Activated T-helper 17 cell treated with anti-CD3 and anti-CD28 coated beads, Interleukin-2, amount 50 U/mL, for 72 hours (primary cell): Measurements from ENCODE around the gene MYH16. TPM values are rescaled to one million over a fixed set of nuclear protein-coding genes. Genes with fewer than 3 reads are reported as not detected.
"Not testable (repeated sequence)": the region's sequence is repeated elsewhere in the genome, so short reads cannot be mapped to it uniquely, and the experiment has no call there.

Source experiments
- ATAC-seq: fragments of 150-1000 bp; cut with Tn5 transposase; replicated peaks from 2 replicates; pipeline ENCODE4 v1.10.0; 2021; ENCODE audit warnings: mild to moderate bottlenecking, moderate library complexity
- H3K27ac Mint-ChIP-seq: one replicate; pipeline ENCODE4 v1.8.0; 2022; ENCODE audit warnings: mixed read lengths
- H3K27me3 Mint-ChIP-seq: one replicate; pipeline ENCODE4 v1.8.0; 2022; ENCODE audit warnings: mixed read lengths
- H3K36me3 Mint-ChIP-seq: one replicate; pipeline ENCODE4 v1.8.0; 2022; ENCODE audit warnings: low read depth, mild to moderate bottlenecking, mixed read lengths
- H3K4me1 Mint-ChIP-seq: one replicate; pipeline ENCODE4 v1.8.0; 2022; ENCODE audit warnings: mixed read lengths
- H3K4me3 Mint-ChIP-seq: one replicate; pipeline ENCODE4 v1.8.0; 2022; ENCODE audit warnings: mild to moderate bottlenecking, mixed read lengths
- H3K9me3 Mint-ChIP-seq: one replicate; pipeline ENCODE4 v1.8.0; 2022; ENCODE audit warnings: mixed read lengths
- total RNA-seq, 2 donors: library from RNA; stranded (reverse); gene quantifications; one replicate each; pipeline ENCODE4 v1.2.3, GENCODE V29; 2022

The MYH16 gene
- total RNA-seq, 2 donors from 2014 or later: not detected

DNA sequence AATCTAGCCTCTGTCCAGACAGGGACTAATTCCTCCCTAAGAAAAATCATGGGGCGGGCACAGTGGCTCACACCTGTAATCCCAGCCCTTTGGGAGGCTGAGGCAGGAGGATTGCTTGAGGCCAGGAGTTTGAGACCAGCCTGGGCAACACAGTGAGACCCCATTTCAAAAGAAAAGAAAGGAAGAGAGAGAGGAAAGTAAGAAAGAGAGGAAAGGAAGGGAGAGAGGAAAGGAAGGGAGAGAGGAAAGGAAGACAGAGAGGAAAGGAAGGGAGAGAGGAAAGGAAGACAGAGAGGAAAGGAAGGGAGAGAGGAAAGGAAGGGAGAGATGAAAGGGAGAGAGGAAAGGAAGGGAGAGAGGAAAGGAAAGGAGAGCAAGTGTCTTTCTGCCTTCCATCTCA is 922 bp downstream of the MYH16 start:
- H3K9me3 Mint-ChIP-seq, H3K27me3 Mint-ChIP-seq, H3K36me3 Mint-ChIP-seq, ATAC-seq: not testable (repeated sequence)
- Mint-ChIP-seq H3K4me3 (peak overlapping the region; percentile 63), H3K4me1 (peaks cover 17% of the 10 kb centered on the region), H3K27ac (peak overlapping the region; percentile 89)

DNA sequence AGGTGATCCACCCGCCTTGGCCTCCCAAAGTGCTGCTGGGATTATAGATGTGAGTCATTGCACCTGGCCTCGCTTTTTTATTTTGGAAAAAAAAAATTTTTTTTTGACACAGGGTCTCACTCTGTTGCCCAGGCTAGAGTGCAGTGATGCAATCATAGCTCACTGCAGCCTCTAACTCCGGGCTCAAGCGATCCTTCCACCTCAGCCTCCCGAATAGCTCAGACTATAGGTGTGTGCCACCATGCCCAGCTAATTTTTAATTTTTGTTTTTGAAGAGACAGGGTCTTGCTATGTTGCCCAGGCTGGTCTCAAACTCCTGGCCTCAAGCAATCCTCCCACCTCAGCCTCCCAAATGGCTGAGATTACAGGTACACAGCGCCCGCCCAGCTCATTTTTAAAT is 2.3 kb downstream of the MYH16 start:
- Mint-ChIP-seq H3K4me3 (peak overlapping the region; percentile 63), H3K4me1 (peaks cover 17% of the 10 kb centered on the region)
- not testable (repeated sequence) for ATAC-seq, H3K36me3 Mint-ChIP-seq, H3K9me3 Mint-ChIP-seq, H3K27me3 Mint-ChIP-seq, H3K27ac Mint-ChIP-seq

DNA sequence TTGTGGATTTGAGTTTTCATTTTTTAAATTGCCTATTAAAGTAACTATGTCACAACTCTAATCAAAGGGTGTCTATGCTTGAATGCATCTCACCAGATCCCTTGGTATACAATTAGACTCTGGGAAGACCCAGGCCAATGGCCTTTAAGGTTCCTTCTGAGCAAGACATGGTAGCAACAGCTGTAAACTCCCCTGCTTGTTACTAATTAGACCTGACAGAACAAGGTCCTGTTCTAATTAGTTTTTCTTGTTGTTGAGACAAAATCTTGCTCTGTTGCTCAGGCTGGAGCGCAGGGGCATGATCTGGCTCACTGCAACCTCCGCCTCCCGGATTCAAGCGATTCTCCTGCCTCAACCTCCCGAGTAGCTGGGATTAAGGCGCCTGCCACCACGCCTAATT is 2.9 kb downstream of the MYH16 start:
- Mint-ChIP-seq H3K4me1 (peaks cover 17% of the 10 kb centered on the region), H3K36me3 (no peaks in the 10 kb centered on the region), H3K4me3 (peak overlapping the region; percentile 63), H3K27me3 (peaks cover 3% of the 10 kb centered on the region), H3K9me3 (no peaks in the 10 kb centered on the region), H3K27ac (no peak overlapping the region)
- no peak for ATAC-seq

DNA sequence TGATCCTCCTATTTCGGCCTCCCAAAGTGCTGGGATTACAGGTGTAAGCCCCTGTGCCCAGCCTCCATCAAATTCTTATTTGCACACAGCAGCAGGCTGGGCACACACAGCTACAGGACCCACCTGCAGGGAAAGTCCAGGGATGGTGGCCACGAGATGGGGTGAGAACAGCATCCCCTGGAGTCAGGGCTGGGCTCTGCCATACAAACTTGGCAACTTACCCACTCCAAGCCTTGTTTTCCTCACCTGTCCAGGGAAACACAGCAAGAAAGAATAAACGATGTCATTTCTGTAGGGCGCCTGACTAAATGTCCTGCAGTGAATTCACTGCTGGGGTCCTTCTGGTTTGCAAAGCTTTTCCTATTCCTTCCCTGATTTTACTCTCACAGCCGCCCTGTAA is 5.5 kb downstream of the MYH16 start:
- H3K4me1 Mint-ChIP-seq: peaks cover 17% of the 10 kb centered on the region
- peaks cover 3% of the 10 kb centered on the region for H3K27me3 Mint-ChIP-seq
- no peak overlapping the region for H3K27ac Mint-ChIP-seq
- H3K9me3 Mint-ChIP-seq: no peaks in the 10 kb centered on the region
- no peaks in the 10 kb centered on the region for H3K36me3 Mint-ChIP-seq
- no peak overlapping the region for H3K4me3 Mint-ChIP-seq
- no peak for ATAC-seq

DNA sequence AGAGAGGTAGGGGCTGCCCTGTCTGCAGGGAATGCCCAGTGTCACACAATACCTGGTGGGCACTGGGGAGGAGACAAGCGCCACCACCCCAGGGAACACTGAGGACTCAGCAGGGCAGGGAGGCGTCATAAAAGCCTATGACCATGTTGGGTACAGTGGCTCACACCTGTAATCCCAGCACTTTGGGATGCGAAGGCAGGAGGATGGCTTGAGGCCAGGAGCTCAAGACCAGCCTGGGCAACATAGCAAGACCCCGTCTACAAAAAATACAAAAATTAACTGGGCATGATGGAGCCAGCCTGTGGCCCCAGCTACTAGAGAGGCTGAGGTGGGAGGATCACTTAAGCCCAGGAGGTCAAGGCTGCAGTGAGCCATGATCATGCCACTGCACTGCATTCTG is 11.5 kb downstream of the MYH16 start:
- not testable (repeated sequence) for H3K4me1 Mint-ChIP-seq, H3K27ac Mint-ChIP-seq, H3K4me3 Mint-ChIP-seq, ATAC-seq, H3K9me3 Mint-ChIP-seq, H3K27me3 Mint-ChIP-seq, H3K36me3 Mint-ChIP-seq

DNA sequence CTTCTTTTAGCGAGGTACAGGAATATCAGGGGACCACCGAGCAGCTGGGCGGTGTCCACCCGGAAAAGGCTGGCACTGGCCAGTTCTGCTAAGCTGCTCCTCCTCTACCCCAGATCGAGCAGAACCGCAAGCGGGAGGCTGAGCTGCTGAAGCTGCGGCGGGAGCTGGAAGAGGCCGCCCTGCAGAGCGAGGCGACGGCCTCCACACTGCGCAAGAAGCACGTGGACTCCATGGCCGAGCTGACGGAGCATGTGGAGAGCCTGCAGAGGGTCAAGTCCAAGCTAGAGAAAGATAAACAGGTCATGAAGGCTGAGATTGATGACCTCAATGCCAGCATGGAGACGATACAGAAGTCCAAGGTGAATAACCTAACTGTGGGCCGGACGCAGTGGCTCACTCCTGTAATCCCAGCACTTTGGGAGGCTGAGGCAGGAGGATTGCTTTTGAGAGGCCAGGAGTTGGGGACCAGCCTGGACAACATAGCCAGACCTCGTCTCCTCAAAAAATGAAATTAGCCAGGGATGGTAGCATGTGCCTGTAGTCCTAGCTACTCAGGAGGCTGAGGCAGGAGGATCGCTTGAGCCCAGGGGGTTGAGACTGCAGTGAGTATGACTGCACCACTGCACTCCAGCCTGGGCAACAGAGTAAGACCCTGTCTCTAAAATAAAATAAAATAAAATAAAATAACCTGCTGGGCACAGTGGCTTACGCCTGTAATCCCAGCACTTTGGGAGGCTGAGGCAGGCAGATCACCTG is 15.3 kb downstream of the MYH16 start:
- ATAC-seq: no peak
- Mint-ChIP-seq H3K4me3 (no peak overlapping the region), H3K9me3 (no peaks in the 10 kb centered on the region), H3K27ac (no peak overlapping the region), H3K27me3 (no peaks in the 10 kb centered on the region), H3K4me1 (no peaks in the 10 kb centered on the region), H3K36me3 (no peaks in the 10 kb centered on the region)

DNA sequence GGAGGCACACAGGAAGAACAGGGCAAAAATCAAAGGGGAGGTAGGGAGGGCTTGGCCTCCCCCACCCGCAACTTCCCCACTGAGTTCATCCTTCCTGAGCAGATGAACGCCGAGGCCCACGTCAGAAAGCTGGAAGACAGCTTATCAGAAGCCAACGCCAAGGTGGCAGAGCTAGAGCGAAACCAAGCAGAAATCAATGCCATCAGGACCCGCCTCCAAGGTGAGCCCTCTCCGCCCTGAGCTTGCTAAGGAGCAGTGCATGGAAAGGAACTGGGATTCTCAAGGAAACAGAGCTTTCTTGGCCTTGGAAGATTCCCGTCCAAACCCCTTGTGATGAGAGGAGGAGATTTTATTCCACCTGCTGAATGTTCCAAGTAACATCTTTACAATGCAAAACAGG is 16.5 kb downstream of the MYH16 start:
- no peaks in the 10 kb centered on the region for H3K36me3 Mint-ChIP-seq
- no peak for ATAC-seq

DNA sequence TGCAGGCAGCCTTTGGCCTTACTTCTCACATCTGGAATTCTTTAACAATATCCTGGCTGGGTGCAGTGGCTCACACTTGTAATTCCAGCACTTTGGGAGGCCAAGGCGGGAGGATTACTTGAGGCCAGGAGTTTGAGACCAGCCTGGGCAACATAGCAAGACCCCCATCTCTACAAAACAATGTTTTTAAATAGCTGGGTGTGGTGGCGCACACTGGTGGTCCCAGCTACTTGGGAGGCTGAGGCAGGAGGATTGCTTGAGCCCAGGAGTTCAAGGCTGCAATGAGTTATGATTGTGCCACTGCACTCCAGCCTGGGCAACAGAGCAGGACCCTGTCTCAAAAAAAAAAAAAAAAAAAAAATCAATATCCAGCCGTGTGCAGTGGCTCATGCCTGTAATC is 17.5 kb downstream of the MYH16 start:
- H3K4me3 Mint-ChIP-seq, H3K4me1 Mint-ChIP-seq, H3K9me3 Mint-ChIP-seq, ATAC-seq, H3K36me3 Mint-ChIP-seq, H3K27me3 Mint-ChIP-seq, H3K27ac Mint-ChIP-seq: not testable (repeated sequence)

More for the DNA sequence above, 16.5 kb downstream of the MYH16 start:
- Mint-ChIP-seq H3K4me1 (no peaks in the 10 kb centered on the region), H3K27ac (no peak overlapping the region), H3K4me3 (no peak overlapping the region), H3K9me3 (no peaks in the 10 kb centered on the region), H3K27me3 (no peaks in the 10 kb centered on the region)

DNA sequence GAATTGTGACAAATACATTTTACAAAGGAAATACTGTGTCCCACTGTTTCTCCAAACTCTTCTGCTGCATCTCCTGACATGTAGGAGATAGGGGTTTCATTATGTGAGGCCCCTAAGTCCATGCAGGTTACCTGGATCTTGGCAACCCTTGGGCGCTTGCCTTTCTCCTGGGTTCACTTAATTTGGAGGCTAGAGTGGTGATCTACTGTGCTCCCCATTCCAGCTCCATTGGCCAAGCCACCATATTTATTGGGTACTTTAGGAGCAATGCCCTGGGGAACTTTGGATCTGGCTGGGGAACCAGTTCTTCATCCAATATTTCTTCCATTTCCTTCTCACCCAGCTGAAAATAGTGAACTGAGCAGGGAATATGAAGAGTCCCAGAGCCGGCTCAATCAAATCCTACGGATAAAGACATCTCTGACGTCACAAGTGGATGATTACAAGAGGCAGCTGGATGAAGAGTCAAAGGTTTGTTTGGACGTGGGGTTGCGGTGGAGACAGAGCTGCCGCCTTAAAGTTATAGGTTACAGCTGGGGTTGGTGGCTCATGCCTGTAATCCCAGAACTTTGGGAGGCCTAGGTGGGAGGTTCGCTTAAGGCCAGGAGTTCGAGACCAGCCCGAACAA is 18.5 kb downstream of the MYH16 start:
- H3K4me3 Mint-ChIP-seq: no peak overlapping the region
- no peaks in the 10 kb centered on the region for H3K36me3 Mint-ChIP-seq
- no peaks in the 10 kb centered on the region for H3K4me1 Mint-ChIP-seq
- H3K9me3 Mint-ChIP-seq: no peaks in the 10 kb centered on the region
- no peaks in the 10 kb centered on the region for H3K27me3 Mint-ChIP-seq
- no peak for ATAC-seq
- no peak overlapping the region for H3K27ac Mint-ChIP-seq

DNA sequence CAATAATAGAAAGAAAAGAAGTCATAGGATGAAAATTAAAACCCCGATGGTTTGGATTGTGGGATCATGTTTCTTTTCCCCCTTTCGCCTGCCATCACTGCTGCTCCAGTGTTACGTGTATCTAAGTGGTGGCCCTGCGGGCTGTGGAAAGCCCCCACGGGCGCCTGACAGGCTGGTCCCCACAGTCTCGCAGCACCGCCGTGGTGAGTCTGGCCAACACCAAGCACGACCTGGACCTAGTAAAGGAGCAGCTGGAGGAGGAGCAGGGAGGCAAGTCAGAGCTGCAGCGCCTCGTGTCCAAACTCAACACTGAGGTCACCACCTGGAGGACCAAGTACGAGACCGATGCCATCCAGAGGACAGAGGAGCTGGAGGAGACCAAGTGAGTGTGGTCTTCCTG is 19.5 kb downstream of the MYH16 start:
- Mint-ChIP-seq H3K4me3 (no peak overlapping the region), H3K27me3 (no peaks in the 10 kb centered on the region), H3K27ac (no peak overlapping the region), H3K9me3 (no peaks in the 10 kb centered on the region), H3K4me1 (no peaks in the 10 kb centered on the region), H3K36me3 (no peaks in the 10 kb centered on the region)
- ATAC-seq: no peak

DNA sequence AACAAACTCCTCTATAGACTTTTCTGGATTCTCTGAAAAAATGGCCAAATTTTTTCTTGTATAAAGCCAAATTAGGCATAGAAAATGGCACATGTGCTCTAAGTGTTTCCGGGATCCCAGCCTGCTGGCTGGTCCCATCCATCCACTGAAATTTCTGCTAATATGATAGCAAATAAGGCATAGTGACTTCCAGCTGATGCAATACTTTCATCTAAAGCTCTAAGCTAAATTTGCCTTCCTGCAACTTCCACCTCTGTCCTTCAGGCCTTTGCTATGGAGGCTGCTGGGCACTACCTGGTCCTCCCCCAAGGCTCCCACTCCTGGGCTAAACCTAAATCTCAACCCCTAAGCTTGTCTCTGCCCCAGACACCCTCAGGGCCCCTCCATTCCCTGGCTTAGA is 20.5 kb downstream of the MYH16 start:
- no peak overlapping the region for H3K4me3 Mint-ChIP-seq
- no peaks in the 10 kb centered on the region for H3K27me3 Mint-ChIP-seq
- no peak for ATAC-seq
- H3K27ac Mint-ChIP-seq: peak overlapping the region; percentile 35
- H3K9me3 Mint-ChIP-seq: no peaks in the 10 kb centered on the region
- no peaks in the 10 kb centered on the region for H3K4me1 Mint-ChIP-seq
- no peaks in the 10 kb centered on the region for H3K36me3 Mint-ChIP-seq

DNA sequence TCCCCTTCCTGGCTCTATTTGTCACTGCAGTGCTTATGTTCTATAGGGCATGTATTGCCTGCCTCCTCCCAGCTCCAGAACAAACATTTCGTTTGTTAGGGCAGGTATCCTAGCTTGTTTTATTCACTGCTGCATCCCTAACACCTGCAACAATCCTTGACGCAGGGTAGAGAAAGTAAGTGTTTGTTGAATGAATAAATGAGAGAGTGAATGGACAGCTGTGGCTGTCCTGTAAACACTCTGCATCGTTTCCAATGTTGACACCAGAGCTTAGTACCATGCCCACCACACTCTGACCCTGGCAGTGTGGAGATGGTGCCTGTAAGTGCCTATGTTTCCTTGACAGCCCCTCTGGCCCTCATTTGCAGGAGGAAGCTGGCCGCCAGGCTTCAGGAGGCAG is 21.0 kb downstream of the MYH16 start:
- Mint-ChIP-seq H3K27ac (peak overlapping the region; percentile 35), H3K36me3 (no peaks in the 10 kb centered on the region), H3K27me3 (no peaks in the 10 kb centered on the region), H3K9me3 (no peaks in the 10 kb centered on the region), H3K4me3 (no peak overlapping the region), H3K4me1 (no peaks in the 10 kb centered on the region)
- ATAC-seq: no peak

DNA sequence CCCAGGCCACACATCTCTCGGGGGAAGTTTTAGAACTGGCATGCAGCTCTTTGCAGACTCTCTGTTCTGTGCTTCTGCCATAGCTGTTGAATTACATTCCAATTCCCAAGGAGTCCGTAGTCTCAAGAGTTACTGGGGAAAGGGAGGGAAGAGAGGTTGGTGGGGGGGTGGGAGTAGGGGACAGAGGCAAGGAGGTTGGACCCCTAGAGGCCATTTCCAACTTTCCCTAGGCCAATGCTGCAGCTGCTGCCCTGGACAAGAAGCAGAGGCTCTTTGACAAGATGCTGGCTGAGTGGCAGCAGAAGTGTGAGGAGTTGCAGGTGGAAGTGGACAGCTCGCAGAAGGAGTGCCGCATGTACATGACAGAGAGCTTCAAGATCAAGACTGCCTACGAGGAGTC is 23.8 kb downstream of the MYH16 start:
- Mint-ChIP-seq H3K27ac (no peak overlapping the region), H3K9me3 (no peaks in the 10 kb centered on the region), H3K27me3 (no peaks in the 10 kb centered on the region), H3K4me1 (no peaks in the 10 kb centered on the region), H3K4me3 (no peak overlapping the region), H3K36me3 (no peaks in the 10 kb centered on the region)
- ATAC-seq: no peak

DNA sequence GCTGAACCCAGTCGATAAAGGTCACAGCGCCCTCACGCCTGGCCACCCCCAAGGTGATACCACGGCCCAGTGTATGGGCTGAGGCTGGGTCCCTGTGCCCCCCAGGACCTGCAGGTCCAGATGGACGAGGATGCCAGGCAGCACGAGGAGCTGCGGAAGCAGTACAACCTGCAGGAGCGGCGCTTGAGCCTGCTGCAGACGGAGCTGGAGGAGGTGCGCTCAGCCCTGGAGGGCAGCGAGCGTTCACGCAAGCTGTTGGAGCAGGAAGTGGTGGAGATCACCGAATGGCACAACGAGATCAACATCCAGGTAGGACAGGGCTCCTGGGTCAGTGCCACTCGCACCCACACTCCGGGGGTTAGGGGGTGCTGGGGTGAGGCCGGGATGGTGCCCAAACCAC is 28.9 kb downstream of the MYH16 start:
- Mint-ChIP-seq H3K4me3 (no peak overlapping the region), H3K27ac (no peak overlapping the region), H3K36me3 (no peaks in the 10 kb centered on the region), H3K27me3 (no peaks in the 10 kb centered on the region), H3K4me1 (no peaks in the 10 kb centered on the region), H3K9me3 (no peaks in the 10 kb centered on the region)
- no peak for ATAC-seq

DNA sequence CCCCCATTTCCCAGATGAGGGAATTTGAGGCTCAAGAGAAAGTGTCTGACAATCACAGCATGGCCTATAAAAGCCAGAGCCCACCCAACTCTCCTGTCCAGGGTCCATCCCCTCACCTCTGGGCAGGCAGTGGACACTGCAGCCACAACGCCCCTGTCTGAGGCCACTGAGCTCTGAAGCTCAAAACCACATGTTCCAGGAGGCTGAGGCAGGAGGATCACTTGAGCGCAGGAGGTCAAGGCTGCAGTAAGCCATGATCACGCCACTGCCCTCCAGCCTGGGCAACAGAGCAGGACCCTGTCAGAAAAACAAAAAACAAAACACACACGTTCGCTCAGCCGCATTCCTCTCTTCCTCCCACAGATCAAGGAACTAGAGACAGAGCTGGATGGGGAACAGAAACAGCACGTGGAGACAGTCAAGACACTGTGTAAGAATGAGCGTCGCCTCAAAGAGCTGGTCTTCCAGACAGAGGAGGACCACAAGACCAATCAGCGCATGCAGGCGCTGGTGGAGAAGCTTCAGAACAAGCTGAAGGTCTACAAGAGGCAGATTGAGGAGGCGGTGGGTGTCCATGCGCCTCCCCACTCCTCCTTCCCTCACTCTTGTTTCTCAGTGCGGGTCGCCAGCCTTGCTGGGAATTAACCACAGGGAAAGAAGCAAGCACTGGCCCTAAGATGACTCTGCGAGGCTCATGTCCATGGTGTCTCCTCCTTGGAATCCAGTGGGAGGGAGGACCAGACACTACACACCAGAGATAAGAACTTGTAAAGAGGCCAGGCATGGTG is 33.0 kb downstream of the MYH16 start:
- Mint-ChIP-seq H3K27me3 (peaks cover 7% of the 10 kb centered on the region), H3K9me3 (no peaks in the 10 kb centered on the region), H3K36me3 (no peaks in the 10 kb centered on the region), H3K4me1 (no peaks in the 10 kb centered on the region), H3K4me3 (no peak overlapping the region), H3K27ac (no peak overlapping the region)
- ATAC-seq: no peak
